ENCODE data around the gene CYP24A1. TPM values are rescaled to one million over a fixed set of nuclear protein-coding genes. Genes with fewer than 3 reads are reported as not detected.
A peak's percentile ranks its signal among the peaks of the same experiment; 100 is the strongest.

The CYP24A1 gene
- total and polyA plus RNA-seq, 4 experiments from 2014 or later = 0.59 to 3.7 (median 2.0) TPM

GRCh38 chr20:54218470-54218869 lies 44.7 kb upstream of the CYP24A1 start:
- Histone ChIP-seq H3K36me3 (ENCODE audit: insufficient read depth, low read length) (peaks cover 5% of the 10 kb centered on the region), H3K4me3 (ENCODE audit: low read length in 2 of 2) (no peak overlapping the region), H3K27me3 (ENCODE audit: insufficient read depth, low read length) (no peaks in the 10 kb centered on the region), H3K4me1 (ENCODE audit: insufficient read depth, low read length) (peaks cover 16% of the 10 kb centered on the region), H3K27ac (ENCODE audit: low read depth, low read length) (no peak overlapping the region), H3K9me3 (ENCODE audit: control insufficient read depth in 1 of 2, low read length in 2 of 2) (no peaks in the 10 kb centered on the region)
- peak overlapping the region in 1 of 7 donors; percentile 46 for H3K27ac Mint-ChIP-seq
- intact Hi-C loops (cut with micrococcal nuclease) = no loop called here
- DNase-seq = no peak
- no peak overlapping the region for H3K4me3 Mint-ChIP-seq
- no peaks in the 10 kb centered on the region for H3K27me3 Mint-ChIP-seq
- no peaks in the 10 kb centered on the region for H3K9me3 Mint-ChIP-seq
- H3K4me1 Mint-ChIP-seq = peaks cover 13 to 23% (median 18%) of the 10 kb centered on the region in 4 donors
- ChIA-PET CTCF (ENCODE audit: partially characterized antibody) (interaction anchor here (2.1 kb wide), 1 partner anchor 10 kb away, joined by 11 read pairs; the partner anchor contains the start of gene PFDN4), POLR2A (ENCODE audit: partially characterized antibody) (interaction anchor here (1.6 kb wide), 1 partner anchor 10 kb away, joined by 7 read pairs; the partner anchor contains the start of gene PFDN4)
- peaks cover 14 to 36% of the 10 kb centered on the region in 2 donors for H3K36me3 Mint-ChIP-seq

GRCh38 chr20:54217762-54218161 lies 44.0 kb upstream of the CYP24A1 start:
- H3K9me3 ChIP-seq (ENCODE audit: control insufficient read depth in 1 of 2, low read length in 2 of 2) = no peaks in the 10 kb centered on the region
- no peaks in the 10 kb centered on the region for H3K9me3 Mint-ChIP-seq
- ChIA-PET POLR2A (ENCODE audit: partially characterized antibody) (no interaction called here), CTCF (ENCODE audit: partially characterized antibody) (no interaction called here)
- no peak overlapping the region for H3K4me3 ChIP-seq (ENCODE audit: low read length in 2 of 2)
- H3K4me1 Mint-ChIP-seq = peaks cover 15 to 29% (median 21%) of the 10 kb centered on the region in 4 donors
- intact Hi-C loops (cut with micrococcal nuclease) = no loop called here
- no peak overlapping the region for H3K27ac ChIP-seq (ENCODE audit: low read depth, low read length)
- H3K4me1 ChIP-seq (ENCODE audit: insufficient read depth, low read length) = peaks cover 16% of the 10 kb centered on the region
- peaks cover 5% of the 10 kb centered on the region for H3K36me3 ChIP-seq (ENCODE audit: insufficient read depth, low read length)
- no peak overlapping the region for H3K4me3 Mint-ChIP-seq
- H3K27ac Mint-ChIP-seq = no peak overlapping the region
- no peak for DNase-seq
- H3K27me3 Mint-ChIP-seq = no peaks in the 10 kb centered on the region
- peaks cover 14 to 36% of the 10 kb centered on the region in 2 donors for H3K36me3 Mint-ChIP-seq
- H3K27me3 ChIP-seq (ENCODE audit: insufficient read depth, low read length) = no peaks in the 10 kb centered on the region

GRCh38 chr20:54215157-54215789 lies 41.5 kb upstream of the CYP24A1 start:
- CTCF ChIA-PET (ENCODE audit: partially characterized antibody) = interaction anchor here (1.6 to 5.8 kb wide), 3 partner anchors 8 to 15 kb away, joined by 4 to 40 read pairs (median 8); no protein-coding TSS in a partner anchor
- H3K36me3 Mint-ChIP-seq = peaks cover 14 to 36% of the 10 kb centered on the region in 2 donors

GRCh38 chr20:54214566-54214965 lies 40.8 kb upstream of the CYP24A1 start:
- CTCF ChIA-PET (ENCODE audit: partially characterized antibody) = interaction anchor here (1.6 to 5.8 kb wide), 3 partner anchors 8 to 14 kb away, joined by 4 to 40 read pairs (median 8); no protein-coding TSS in a partner anchor

More at GRCh38 chr20:54215157-54215789, 41.5 kb upstream of the CYP24A1 start:
- Histone ChIP-seq H3K9me3 (ENCODE audit: control insufficient read depth in 1 of 2, low read length in 2 of 2) (no peaks in the 10 kb centered on the region), H3K4me1 (ENCODE audit: insufficient read depth, low read length) (peaks cover 14% of the 10 kb centered on the region), H3K4me3 (ENCODE audit: low read length in 2 of 2) (no peak overlapping the region), H3K27me3 (ENCODE audit: insufficient read depth, low read length) (no peaks in the 10 kb centered on the region), H3K36me3 (ENCODE audit: insufficient read depth, low read length) (peaks cover 5% of the 10 kb centered on the region), H3K27ac (ENCODE audit: low read depth, low read length) (no peak overlapping the region)
- no peak for DNase-seq
- H3K9me3 Mint-ChIP-seq = no peaks in the 10 kb centered on the region
- H3K27me3 Mint-ChIP-seq = no peaks in the 10 kb centered on the region
- H3K4me3 Mint-ChIP-seq = no peak overlapping the region
- intact Hi-C loops (cut with micrococcal nuclease) = no loop called here
- POLR2A ChIA-PET (ENCODE audit: partially characterized antibody) = no interaction called here
- H3K4me1 Mint-ChIP-seq = peaks cover 18 to 19% (median 19%) of the 10 kb centered on the region in 4 donors
- no peak overlapping the region for H3K27ac Mint-ChIP-seq

GRCh38 chr20:54212871-54213270 lies 39.1 kb upstream of the CYP24A1 start:
- Histone ChIP-seq H3K4me3 (ENCODE audit: low read length in 2 of 2) (no peak overlapping the region), H3K4me1 (ENCODE audit: insufficient read depth, low read length) (peaks cover 33% of the 10 kb centered on the region), H3K9me3 (ENCODE audit: control insufficient read depth in 1 of 2, low read length in 2 of 2) (no peaks in the 10 kb centered on the region), H3K27me3 (ENCODE audit: insufficient read depth, low read length) (no peaks in the 10 kb centered on the region), H3K27ac (ENCODE audit: low read depth, low read length) (no peak overlapping the region), H3K36me3 (ENCODE audit: insufficient read depth, low read length) (peaks cover 5% of the 10 kb centered on the region)
- peaks cover 14 to 32% of the 10 kb centered on the region in 2 donors for H3K36me3 Mint-ChIP-seq
- no peak overlapping the region for H3K4me3 Mint-ChIP-seq
- POLR2A ChIA-PET (ENCODE audit: partially characterized antibody) = no interaction called here
- CTCF ChIA-PET (ENCODE audit: partially characterized antibody) = interaction anchor here (5.8 kb wide), 1 partner anchor 12 kb away, joined by 40 read pairs; no protein-coding TSS in a partner anchor
- H3K27me3 Mint-ChIP-seq = no peaks in the 10 kb centered on the region
- DNase-seq = no peak
- H3K9me3 Mint-ChIP-seq = no peaks in the 10 kb centered on the region
- H3K27ac Mint-ChIP-seq = no peak overlapping the region
- intact Hi-C loops (cut with micrococcal nuclease) = no loop called here
- H3K4me1 Mint-ChIP-seq = peaks cover 33 to 40% (median 37%) of the 10 kb centered on the region in 4 donors

More at GRCh38 chr20:54214566-54214965, 40.8 kb upstream of the CYP24A1 start:
- POLR2A ChIA-PET (ENCODE audit: partially characterized antibody) = no interaction called here
- no peak overlapping the region for H3K27ac Mint-ChIP-seq
- H3K4me1 ChIP-seq (ENCODE audit: insufficient read depth, low read length) = peaks cover 21% of the 10 kb centered on the region
- peaks cover 25 to 26% (median 26%) of the 10 kb centered on the region in 4 donors for H3K4me1 Mint-ChIP-seq
- H3K9me3 Mint-ChIP-seq = no peaks in the 10 kb centered on the region
- H3K27ac ChIP-seq (ENCODE audit: low read depth, low read length) = no peak overlapping the region
- no peaks in the 10 kb centered on the region for H3K27me3 Mint-ChIP-seq
- H3K27me3 ChIP-seq (ENCODE audit: insufficient read depth, low read length) = no peaks in the 10 kb centered on the region
- no peak for DNase-seq
- H3K36me3 ChIP-seq (ENCODE audit: insufficient read depth, low read length) = peaks cover 5% of the 10 kb centered on the region
- H3K4me3 Mint-ChIP-seq = no peak overlapping the region
- intact Hi-C loops (cut with micrococcal nuclease) = no loop called here
- no peak overlapping the region for H3K4me3 ChIP-seq (ENCODE audit: low read length in 2 of 2)
- no peaks in the 10 kb centered on the region for H3K9me3 ChIP-seq (ENCODE audit: control insufficient read depth in 1 of 2, low read length in 2 of 2)
- peaks cover 14 to 36% of the 10 kb centered on the region in 2 donors for H3K36me3 Mint-ChIP-seq

GRCh38 chr20:54212226-54212625 lies 38.4 kb upstream of the CYP24A1 start:
- Mint-ChIP-seq H3K27ac (no peak overlapping the region), H3K9me3 (peaks cover 0 to under 1% (median 0%) of the 10 kb centered on the region in 8 donors), H3K4me1 (peaks cover 33 to 43% (median 37%) of the 10 kb centered on the region in 4 donors), H3K27me3 (no peaks in the 10 kb centered on the region), H3K36me3 (peaks cover 13 to 29% of the 10 kb centered on the region in 2 donors), H3K4me3 (no peak overlapping the region)
- Histone ChIP-seq H3K4me1 (ENCODE audit: insufficient read depth, low read length) (peaks cover 33% of the 10 kb centered on the region), H3K27me3 (ENCODE audit: insufficient read depth, low read length) (no peaks in the 10 kb centered on the region), H3K4me3 (ENCODE audit: low read length in 2 of 2) (no peak overlapping the region), H3K9me3 (ENCODE audit: control insufficient read depth in 1 of 2, low read length in 2 of 2) (no peaks in the 10 kb centered on the region), H3K27ac (ENCODE audit: low read depth, low read length) (no peak overlapping the region), H3K36me3 (ENCODE audit: insufficient read depth, low read length) (peaks cover 5% of the 10 kb centered on the region)
- CTCF ChIA-PET (ENCODE audit: partially characterized antibody) = interaction anchor here (5.8 kb wide), 1 partner anchor 12 kb away, joined by 40 read pairs; no protein-coding TSS in a partner anchor
- DNase-seq = no peak
- POLR2A ChIA-PET (ENCODE audit: partially characterized antibody) = no interaction called here
- intact Hi-C loops (cut with micrococcal nuclease) = no loop called here

GRCh38 chr20:54209216-54209813 lies 35.5 kb upstream of the CYP24A1 start:
- Histone ChIP-seq H3K4me1 (ENCODE audit: insufficient read depth, low read length) (peaks cover 33% of the 10 kb centered on the region), H3K36me3 (ENCODE audit: insufficient read depth, low read length) (no peaks in the 10 kb centered on the region), H3K9me3 (ENCODE audit: control insufficient read depth in 1 of 2, low read length in 2 of 2) (no peaks in the 10 kb centered on the region), H3K27me3 (ENCODE audit: insufficient read depth, low read length) (no peaks in the 10 kb centered on the region), H3K4me3 (ENCODE audit: low read length in 2 of 2) (peak overlapping the region in 1 of 2 donors; percentile 92), H3K27ac (ENCODE audit: low read depth, low read length) (peak overlapping the region; percentile 92)
- POLR2A ChIA-PET (ENCODE audit: partially characterized antibody) = interaction anchor here (2.4 kb wide), 1 partner anchor 14 kb away, joined by 16 read pairs; no protein-coding TSS in a partner anchor
- intact Hi-C loops (cut with micrococcal nuclease) = no loop called here
- peak overlapping the region; percentile 80 to 98 (median 88) for H3K4me3 Mint-ChIP-seq
- peaks cover 31 to 43% (median 36%) of the 10 kb centered on the region in 4 donors for H3K4me1 Mint-ChIP-seq
- H3K36me3 Mint-ChIP-seq = peaks cover 0 to 13% of the 10 kb centered on the region in 2 donors
- CTCF ChIA-PET (ENCODE audit: partially characterized antibody) = interaction anchor here (1.8 to 2.8 kb wide), 5 partner anchors 10 to 114 kb away, joined by 4 to 21 read pairs (median 6); no protein-coding TSS in a partner anchor
- H3K27me3 Mint-ChIP-seq = peaks cover 0 to 2% of the 10 kb centered on the region in 2 donors
- peak overlapping the region in 4 of 7 donors; percentile 12 to 89 (median 62) for H3K27ac Mint-ChIP-seq
- DNase-seq = no peak
- H3K9me3 Mint-ChIP-seq = peaks cover 0 to 2% (median 0%) of the 10 kb centered on the region in 8 donors
